Cerebellar cortex (tissue), 1 donor: Measurements from ENCODE around the gene BTG3.

Experiments
- DNase-seq: peaks from one replicate; pipeline ENCODE4 v3.0.0-alpha.2; 2015; ENCODE audit warnings: low spot score

Gene BTG3, protein sequence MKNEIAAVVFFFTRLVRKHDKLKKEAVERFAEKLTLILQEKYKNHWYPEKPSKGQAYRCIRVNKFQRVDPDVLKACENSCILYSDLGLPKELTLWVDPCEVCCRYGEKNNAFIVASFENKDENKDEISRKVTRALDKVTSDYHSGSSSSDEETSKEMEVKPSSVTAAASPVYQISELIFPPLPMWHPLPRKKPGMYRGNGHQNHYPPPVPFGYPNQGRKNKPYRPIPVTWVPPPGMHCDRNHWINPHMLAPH

DNA sequence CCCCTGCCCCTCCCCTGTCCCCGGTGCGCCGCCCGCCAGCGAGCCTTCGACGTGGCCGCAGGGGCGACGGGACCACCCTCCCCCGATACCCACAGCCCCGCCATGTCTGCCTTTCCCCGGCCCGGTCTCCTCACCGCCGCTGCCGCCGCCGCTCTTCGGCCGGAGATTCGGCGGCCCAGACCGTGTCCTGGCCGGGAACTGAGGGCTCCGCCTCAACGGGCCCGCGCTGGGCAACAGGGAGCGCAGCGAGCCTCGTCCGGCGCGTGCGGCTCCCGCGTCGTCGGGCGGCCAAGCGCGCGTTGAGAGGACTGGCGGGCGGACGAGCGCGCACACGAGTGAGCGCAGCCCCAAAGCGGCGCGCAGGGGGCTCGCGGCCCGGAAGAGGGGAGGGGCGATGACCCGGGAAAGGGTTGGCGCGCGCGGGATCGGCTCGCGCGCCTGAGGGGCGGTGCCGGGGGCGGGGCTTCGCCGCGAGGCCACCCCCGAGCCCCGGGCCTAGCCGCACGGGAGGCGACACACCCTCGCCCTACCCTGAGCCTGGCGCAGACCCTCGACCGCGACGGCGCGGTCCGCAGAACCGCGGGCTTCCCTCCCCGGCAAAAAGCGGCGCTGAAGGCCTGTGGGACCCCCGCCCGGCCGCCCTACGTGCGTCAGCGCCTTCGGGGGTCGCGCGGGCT is at the start of gene BTG3:
Gene BTG3, minus strand, starts transcription at position 337 of the 677 bp plus-strand sequence. CDS start 3,757 bp downstream, outside the sequence.
- peak; percentile 42 for DNase-seq

DNA sequence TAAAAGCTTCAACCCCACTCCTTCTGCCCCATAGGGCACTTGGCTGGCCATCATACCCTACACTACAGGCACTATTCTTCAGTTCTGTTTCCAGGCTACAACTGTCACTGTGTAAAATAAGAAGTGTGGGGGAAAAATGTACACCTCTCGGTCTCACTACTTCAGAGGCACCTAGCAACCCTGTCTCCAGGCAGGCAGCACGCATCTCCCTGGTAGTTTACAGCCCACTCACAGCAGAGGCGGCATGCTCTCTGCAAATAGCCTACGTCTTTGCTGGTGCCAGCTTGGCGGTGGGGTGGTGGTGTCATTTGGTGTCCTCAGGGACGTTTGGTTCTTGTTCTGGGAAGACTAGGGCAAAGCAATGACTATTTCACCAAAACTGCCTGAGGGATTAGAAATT is 48.2 kb upstream of the BTG3 start:
- peak; percentile 3 for DNase-seq

DNA sequence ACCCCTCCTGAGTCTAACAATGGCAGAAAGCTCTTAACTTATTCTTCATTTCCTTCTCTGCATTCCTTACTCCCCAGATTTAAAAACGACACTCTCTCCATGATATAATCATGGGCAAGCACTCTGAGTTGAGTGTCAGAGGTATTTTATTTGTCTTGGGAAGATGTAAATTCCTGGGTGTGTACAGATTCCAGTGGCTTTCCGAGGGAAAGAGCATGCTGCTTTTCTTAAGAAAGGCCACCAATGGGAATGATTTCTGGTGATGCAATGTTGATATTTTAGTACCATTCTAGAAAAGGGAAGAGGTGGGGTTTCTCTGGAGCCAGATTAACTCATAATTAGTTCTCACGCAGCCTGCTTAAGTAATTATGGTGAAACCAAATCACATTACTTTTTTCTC is 47.8 kb upstream of the BTG3 start:
- no peak for DNase-seq

DNA sequence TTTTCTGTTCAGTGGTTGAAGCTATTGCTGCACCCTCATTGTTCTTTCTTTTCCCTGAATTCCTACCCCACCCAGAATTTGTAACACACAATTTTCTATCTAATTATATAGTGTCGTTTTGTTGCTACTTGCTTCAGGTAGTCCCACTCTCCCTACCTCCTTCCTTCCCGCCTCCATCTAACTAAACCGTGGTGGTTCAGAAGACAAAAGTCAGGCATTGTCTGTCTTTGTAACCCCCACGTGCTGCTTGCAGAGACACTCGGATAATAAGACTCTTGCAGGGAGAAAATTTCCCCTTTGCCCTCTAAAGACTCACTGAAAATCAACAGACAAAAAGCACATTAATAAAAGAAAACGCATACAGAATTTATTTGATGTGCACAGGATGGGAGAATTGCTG is 46.2 kb upstream of the BTG3 start:
- DNase-seq, result no peak

DNA sequence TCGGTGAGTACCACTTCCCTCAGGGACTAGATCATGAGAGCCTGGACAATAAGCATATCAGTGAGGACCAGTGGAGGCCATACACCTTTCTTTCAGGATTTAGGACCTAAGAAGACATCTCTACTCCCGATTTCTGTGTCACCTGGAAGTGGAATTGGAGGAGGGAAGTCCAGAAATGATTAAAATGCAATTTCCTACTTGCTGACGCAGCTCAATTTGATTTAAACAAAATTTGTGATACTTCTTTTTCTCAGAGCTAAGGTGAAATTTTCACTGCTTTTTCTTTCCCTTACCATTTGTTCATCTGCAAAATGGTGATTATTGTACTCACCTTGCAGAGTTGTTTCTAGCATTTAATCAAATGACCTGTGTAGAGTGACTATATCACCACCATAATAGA is 38.8 kb upstream of the BTG3 start:
- DNase-seq, result no peak

DNA sequence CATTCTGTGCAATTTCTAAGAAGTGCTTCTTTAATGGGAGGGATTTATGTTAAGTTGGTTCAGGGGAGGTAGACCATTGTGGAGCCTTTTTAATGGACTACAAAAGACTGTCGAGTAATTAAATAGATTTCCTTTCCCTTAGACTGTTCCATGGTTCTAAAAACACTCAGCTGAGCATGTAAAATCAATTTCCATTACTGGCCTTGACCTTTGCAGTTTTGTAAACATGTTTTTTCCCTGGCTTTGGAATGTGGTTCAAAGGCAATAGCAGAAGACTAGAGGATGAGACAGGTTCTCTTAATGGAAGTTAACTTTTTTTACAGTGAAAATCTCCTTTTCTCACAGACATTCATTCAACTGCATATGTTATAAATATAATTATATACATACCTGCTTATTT is 37.6 kb upstream of the BTG3 start:
- no peak for DNase-seq

DNA sequence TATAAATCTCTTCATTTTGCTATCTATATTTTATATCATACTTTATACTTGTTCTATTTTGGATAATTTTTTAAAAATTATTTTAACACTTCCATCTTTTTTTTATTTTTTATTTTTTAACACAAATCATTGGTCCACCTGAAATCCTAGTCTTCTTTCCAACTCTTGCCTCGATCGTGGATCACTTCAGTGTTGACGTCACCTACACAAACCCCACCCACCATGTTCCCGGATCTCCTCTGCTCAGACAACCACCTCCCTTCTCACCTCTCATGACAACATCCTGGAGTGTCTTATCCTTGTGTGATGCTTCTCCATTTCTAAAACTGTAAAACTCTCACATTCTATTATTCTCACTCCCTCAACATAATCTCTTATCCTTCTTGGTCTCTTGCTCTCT is 34.1 kb upstream of the BTG3 start:
- DNase-seq, result no peak

DNA sequence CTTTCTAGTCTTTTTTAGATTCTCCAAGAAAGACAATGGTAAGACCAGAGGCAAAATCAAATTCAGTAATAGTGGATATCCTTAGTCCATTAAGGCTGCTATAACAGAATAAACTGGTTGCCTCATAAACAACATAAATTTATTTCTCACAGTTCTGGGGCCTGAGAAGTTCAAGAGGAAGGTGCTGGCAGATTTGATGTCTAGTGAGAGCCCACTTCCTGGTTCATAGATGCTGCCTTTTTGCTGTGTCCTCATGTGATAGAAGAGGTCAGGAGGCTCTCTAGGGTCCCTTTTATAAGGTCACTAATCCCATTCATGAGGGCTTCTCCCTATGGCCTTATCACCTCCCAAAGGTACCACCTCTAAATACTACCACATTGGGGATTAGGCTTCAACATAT is 31.5 kb upstream of the BTG3 start:
- no peak for DNase-seq

DNA sequence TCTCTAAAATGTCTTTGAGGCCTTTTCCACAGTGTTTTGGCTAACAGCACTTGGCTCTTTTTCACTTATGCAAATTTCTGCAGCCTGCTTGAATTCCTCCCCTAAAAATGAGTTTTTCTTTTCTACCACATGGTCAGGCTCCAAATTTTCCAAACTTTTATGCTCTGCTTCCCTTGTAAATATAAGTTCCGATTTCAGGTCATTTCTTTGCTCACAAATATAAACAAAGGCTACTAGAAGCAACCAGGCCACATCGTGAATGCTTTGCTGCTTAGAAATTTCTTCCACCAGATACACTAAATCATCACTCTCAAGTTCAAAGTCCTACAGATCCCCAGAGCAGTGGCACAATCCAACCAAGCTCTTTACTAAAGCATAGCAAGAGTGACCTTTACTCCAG is 28.1 kb upstream of the BTG3 start:
- DNase-seq, result no peak

DNA sequence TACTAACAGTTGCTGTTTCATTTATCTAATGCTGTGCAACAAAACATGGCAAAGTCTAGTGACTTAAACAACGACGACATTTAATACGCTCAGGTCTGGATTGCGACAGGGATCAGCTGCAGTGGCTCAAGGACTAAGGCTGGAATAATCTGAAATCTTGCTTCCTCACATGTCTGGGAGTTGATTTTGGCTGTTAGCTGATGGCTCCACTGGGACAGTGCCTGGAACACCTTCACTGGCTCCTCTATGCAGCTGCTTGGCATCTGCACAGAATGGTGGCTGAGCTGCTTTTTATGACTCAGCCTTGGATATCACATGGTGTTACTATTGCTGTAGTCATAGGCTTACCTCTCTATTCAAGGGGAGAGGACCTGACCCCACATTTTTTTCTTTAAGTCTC is 24.0 kb upstream of the BTG3 start:
- DNase-seq, result no peak

DNA sequence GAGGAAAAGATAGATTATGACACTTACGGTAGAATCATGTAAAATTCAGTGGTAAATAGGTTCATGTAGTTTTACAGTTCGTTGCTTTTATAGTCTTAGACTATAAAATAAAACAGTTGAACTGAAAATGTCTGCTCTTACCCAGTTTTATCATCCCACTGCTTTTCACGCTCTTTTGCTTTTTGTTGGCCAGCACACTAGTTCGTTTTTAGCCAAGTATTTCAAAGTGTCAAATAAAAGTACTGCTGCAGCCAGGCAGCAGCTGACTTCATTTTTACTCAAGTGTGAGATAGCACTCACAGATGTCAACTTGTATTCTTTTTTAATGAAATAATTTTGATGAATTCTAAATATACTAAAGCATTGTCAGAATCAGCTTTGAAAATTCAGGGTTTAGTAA is 18.5 kb upstream of the BTG3 start:
- no peak for DNase-seq

DNA sequence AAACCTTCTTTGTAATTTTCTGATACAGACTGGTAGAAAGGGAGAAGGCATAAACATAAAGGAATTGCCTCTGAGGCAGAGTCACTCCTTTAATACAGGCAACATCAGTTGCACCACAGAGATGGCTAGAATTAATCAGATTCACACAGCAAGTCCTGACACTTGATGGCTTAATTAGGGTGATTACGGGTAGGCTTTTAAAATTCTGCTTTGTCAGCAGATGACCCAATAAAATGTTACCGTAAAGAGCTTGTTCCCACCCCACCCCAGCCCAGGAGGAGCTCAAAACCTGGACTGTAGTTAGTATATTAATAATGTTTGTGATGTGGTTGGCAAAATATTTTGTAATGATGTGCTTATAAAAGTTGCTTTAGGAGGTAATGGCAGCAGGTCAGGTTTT is 9.3 kb upstream of the BTG3 start:
- DNase-seq, result no peak

DNA sequence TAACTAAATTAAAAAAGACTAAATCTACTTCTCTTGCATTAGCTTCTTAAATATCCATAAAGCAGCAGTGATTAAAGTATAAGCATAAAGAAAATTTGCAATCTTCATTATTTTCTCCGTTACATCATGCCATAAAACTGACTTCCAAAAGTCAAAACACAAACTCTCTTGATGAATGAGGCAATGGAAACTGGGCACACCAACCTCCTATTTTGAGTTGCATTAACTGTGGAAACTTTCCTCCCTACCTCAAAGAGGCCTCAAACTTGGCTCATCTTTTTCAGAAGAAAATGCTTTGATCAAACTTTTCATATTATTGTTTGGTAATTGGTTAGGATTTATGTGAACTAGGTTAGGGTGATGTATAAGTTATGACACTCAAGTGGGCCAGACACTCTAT is 4.1 kb upstream of the BTG3 start:
- no peak for DNase-seq

DNA sequence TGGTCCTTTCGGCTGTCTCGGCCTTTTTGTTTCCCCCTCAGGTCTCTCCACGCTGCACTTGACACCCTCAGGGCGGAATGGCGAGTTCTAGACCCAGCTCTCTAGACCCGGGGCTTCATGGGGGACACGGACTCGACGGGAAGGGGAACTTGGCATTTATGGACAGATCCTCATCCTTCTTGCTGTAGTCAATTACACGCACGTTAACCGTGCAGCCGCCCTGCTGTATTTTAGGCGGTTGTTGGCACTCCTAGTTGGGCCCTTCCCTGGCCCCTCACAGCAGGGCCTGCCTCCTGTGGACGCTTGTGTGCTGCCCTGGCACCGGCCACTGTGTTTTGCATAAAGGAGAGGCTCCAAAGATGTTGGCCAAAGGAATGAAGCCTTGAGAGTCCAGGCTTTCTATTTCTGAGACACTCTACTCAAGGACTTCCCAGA is 558 bp upstream of the BTG3 start:
- peak; percentile 19 for DNase-seq

DNA sequence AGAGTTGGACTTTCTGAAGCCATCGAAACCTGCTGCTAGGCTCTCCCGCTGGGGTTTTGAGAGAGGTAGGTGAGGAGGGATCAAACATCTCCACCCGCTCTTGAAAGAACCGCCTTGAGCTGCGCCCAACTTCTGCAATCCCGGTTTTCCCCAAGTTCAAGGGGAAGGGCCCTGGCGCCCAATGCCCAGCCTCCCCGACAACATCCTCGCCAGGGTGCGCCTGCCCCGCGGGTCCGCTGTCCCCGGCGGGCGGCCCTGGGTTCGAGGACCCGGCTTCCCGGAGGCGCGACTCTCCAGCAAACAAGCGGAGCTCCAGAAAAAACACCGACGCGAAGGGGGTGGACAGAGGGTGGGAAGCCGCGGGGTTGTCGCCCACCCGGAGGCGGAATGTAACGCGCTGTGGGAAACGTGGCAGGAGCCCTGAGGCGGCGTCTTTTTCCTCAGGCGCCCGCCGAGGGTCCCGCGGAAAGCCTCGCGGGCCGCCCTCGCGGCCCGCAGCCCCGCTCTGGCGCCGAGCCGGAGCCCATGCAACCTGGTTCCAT is 607 bp downstream of the BTG3 start:
- peak; percentile 16 for DNase-seq

DNA sequence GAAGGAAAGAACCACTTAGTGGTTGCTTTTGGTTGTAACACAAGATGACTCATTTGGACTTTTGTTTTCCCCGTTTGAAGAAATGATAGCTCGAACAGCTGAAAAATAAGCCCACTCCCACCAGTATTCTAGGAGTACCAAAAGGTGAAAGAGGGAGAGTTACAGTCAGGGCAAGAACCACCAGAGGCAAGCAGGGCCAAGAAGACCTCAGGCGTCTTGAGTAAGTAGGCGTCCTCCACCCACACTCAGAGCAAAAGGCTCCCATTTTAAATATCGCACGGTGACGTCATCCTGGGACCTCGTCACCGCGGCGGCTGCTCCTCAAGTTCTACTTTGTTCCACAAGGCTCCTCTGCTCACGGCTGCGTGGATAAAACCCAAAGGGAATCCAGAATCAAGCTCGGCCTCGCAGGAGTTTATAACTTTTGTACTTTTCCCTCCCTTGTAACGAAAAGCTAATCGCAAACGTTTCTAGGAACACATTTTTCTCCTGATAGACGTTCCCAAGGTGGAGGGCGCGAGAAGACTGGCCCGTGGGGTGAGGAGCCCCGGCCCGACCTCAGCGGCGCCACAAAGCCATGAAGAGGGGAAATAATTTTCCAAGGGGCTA is 1.2 kb downstream of the BTG3 start:
- DNase-seq, result peak; percentile 63

DNA sequence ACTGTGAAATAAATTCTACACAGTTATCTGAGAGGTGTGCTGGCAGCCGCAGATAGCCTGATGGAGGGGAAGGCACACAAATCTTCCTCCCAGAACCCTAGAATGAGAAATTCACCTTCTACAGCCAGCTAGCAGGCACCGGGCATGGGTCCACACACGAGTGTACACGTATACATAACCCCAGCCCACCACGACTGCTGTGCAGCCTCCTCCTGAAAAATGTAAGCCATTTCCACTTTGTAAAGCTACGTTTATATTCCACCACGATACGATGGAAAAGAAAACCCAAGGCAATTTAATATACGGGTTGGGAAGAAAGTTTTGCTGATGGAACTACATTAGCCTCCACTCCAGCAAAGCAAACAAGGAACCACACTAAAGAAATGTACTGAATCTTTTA is 1.8 kb downstream of the BTG3 start:
- peak; percentile 7 for DNase-seq

DNA sequence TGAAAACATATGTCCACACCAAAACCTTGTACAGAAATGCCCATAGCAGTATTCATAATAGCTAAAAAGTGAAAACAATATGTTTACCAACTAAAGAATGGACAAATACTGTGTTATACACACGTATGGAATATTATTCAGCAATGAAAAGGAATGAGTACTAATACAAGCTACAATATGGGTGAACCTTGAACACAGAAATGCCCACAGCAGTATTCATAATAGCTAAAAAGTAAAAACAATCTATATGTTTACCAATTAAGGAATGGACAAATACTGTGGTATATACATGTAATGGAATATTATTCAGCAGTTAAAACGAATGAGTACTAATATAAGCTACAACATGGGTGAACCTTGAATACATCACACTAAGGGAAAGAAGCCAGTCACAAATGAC is 3.0 kb downstream of the BTG3 start:
- DNase-seq, result no peak

DNA sequence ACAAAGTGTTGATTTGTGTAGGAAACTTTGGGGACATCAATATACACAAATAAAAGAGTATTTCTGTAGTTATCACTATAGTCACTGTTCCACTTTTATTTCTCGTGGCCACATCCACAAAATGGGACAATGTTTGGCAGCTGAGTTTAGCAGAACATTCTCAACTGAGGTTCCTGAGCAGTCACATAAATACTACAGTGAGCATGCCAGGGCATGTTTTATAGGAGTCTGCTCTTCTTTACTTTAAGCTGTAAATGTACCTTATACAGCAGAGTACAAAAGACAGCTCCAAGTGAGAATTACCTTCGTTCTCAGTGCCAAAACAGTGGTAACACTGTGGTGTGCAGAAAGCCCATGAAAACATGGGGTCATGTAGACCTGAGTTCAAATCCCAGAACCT is 5.0 kb downstream of the BTG3 start:
- no peak for DNase-seq

DNA sequence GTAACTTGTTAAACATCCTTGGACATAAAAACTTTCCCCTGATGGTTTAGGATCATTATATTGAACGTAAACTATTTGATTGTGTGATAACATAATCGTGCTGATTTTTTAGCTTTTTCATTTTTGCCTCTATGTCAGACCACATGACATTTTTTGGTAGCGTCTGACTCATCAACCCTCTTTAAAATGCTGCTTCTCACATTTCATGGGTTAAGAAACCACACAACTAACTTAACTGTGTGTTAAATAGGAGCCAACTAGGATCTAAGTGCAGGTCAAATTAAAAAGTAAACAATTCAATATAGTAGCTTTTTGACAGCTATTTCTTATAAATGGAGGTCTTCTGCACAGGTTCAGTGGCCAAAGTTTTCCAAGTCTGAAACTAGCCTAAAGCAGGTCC is 9.8 kb downstream of the BTG3 start:
- no peak for DNase-seq

DNA sequence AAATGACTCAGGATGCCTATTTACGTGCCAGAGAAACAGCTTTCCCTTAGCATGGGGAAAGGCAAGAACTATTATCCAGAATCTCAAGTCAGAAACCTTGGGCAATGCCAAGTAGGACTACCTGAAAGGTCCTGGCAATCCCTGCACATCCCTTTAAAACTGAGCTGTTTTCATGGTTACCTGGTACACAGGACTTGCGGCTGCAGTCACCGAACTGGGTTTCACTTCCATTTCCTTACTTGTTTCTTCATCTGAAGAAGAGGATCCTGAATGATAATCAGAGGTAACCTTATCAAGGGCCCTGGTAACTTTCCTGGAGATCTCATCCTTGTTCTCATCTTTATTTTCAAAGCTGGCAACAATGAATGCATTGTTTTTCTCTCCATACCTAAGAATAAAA is 14.3 kb downstream of the BTG3 start:
- no peak for DNase-seq

DNA sequence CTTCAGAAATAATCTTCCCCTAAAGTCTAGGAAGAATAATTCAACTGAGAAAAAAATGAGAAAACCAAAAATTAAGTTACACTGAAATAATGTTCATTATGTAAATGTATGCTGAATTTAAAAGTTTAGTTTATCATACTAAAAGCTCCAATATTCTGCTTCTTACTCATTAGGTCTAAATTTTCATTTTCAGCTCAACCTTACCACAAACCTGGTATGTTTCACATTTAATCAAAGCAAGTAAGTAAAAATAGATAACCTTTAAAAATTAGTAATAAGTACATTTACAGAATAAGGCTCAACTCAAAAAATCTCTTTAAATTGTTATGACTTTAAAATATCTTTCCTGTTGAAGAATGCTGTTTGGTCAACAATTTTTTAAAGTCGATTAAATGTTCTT is 15.0 kb downstream of the BTG3 start:
- no peak for DNase-seq

DNA sequence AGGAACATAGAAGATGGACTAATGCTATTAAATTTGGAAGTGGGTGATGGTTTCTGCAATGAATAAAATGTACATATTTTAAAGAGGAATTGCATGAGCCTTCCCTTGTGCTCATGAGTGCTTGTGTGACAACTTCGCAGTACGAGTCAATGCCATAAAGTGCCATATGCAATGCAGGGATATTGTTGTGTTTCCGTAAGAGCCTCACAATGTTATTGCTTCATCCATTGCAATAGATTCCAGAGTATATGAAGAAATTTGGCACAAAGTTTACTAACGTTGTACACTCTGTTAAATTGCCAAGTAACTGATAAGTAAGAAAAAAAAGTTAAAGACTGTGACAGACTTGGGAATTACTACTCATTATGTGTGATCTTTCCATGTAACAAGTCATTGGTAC is 22.3 kb downstream of the BTG3 start:
- no peak for DNase-seq
